Endothelial cell of umbilical vein (primary cell): ENCODE results near the gene MGST2.

Experiments used
- CTCF ChIP-seq, 2 donors: IDR thresholded peaks; 1 replicate in 1 of 2; 2 replicates in 1 of 2; pipeline ENCODE4 v1.5.1; 2011; ENCODE audit warnings: low read length in 2 of 2, mild to moderate bottlenecking in 2 of 2, moderate library complexity in 2 of 2, control low read depth in 1 of 2, inconsistent platforms in 1 of 2, low read depth in 1 of 2; ENCODE audit not compliant: insufficient read depth in 1 of 2; ENCODE audit errors: extremely low read depth in 1 of 2
- POLR2A ChIP-seq: IDR thresholded peaks from 2 replicates; pipeline ENCODE4 v1.6.1; 2012; ENCODE audit warnings: low read depth, mild to moderate bottlenecking, control low read depth, low read length

DNA sequence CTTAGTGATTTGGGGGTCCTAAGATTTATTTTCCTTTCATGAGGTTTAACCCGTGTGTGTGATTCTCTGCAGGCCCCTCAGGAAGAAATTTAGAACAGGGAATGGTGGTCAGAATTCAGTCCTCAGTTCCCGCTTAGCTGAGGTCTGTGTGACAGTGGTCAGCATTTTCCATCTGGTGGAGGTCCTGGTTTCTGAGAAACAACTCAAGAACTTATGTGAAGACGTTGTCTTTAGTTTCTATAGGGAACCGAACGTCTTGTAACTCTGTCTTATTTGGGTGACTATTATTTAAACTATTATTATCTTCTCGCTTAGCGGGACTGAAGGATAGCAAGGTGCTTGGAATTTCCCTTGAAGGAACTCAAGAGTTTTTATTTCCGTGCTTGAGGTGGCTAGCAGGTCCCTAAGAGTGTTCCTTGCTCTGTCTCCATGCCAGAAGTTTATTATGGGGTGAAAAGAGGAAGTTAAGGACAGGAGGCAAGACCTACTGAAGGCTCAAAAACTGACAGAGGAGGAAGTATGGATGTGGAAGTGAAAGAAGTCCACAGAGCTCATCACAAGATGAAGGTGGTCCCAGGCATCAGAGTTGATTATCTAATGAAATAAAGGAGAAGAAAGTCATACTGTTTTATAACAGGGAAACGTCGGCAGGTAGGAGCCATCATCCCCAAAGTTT lies 9.4 kb downstream of the MGST2 start:
- no peak for TF ChIP-seq POLR2A
- TF ChIP-seq CTCF (IDR thresholded peaks at IDR 0.05; ENCODE audit: extremely low read depth in 1 of 2, insufficient read depth in 1 of 2, low read depth in 1 of 2, low read length in 2 of 2): no peak
